ENCODE data around the gene PRH2.

Gene PRH2

GRCh38 chr12:10928746-10929286, at the start of gene PRH2:
Gene PRH2 (plus strand): TSS chr12:10929236. CDS start chr12:10929274, 38 bp downstream.
- TF ChIP-seq, protein P1, sequence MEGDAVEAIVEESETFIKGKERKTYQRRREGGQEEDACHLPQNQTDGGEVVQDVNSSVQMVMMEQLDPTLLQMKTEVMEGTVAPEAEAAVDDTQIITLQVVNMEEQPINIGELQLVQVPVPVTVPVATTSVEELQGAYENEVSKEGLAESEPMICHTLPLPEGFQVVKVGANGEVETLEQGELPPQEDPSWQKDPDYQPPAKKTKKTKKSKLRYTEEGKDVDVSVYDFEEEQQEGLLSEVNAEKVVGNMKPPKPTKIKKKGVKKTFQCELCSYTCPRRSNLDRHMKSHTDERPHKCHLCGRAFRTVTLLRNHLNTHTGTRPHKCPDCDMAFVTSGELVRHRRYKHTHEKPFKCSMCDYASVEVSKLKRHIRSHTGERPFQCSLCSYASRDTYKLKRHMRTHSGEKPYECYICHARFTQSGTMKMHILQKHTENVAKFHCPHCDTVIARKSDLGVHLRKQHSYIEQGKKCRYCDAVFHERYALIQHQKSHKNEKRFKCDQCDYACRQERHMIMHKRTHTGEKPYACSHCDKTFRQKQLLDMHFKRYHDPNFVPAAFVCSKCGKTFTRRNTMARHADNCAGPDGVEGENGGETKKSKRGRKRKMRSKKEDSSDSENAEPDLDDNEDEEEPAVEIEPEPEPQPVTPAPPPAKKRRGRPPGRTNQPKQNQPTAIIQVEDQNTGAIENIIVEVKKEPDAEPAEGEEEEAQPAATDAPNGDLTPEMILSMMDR (conservative IDR thresholded peaks at IDR 0.05) = no peak
- H3K27ac ChIP-seq = no peak within 1 kb of the TSS

DNA sequence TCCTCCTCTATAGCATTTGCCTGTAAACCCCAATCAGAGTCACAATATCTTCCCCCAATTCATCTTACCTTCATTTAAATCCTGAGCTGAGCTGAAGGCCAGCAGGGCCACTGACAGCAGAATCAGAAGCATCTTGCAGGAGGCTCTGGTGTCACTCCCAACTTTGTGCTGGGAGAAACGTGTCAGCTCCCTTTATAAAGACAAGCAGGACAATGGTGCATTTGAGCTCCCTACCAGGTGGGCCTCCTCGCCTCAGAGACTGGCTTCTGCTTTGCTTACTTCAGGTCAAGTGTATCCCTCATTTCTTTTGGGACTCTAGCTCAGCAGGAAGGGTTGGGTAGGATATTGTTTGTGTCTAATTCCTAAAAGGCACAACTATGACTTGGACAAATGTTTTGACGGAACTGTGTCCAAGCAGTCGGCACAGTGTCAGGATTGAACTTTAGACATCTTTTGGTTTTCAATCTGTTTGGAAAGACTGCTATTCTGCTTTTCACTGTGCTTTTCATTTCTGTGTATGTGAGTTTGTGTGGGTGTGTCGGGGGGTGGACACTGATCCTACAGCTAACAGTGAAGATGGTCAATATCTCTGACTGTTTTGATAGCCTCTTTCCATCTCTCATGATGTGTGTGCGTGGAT, 44.8 kb upstream of the PRH2 start, which contains the start of gene PRH1:
PRH1 (minus strand) TSS at position 170 of the 640 bp plus-strand sequence; CDS start at position 132, 38 bp downstream.
- TF ChIP-seq, protein P1 (conservative IDR thresholded peaks at IDR 0.05) = no peak
- H3K27ac ChIP-seq = no peak within 1 kb of the TSS

DNA sequence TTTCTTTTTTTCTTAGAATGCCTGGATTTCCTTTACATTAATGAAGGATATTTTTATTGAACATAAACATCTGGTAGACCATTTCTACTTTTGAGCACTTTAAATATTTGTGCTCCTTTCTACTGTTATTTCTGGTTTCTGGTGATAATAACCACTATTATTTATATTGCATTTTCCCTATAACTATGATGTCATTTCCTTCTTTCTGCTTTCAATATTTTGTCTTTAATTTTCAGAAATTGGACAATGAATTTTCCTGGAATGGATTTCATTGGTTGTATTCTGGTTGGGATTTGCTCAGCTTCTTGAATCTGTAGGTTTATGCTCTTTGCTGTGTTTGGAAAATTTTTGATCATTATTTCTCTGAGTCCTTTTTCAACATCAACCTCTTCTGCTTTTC, 39.8 kb upstream of the PRH2 start:
- no peak overlapping the region for H3K27ac ChIP-seq
- TF ChIP-seq, protein P1 (conservative IDR thresholded peaks at IDR 0.05) = no peak

DNA sequence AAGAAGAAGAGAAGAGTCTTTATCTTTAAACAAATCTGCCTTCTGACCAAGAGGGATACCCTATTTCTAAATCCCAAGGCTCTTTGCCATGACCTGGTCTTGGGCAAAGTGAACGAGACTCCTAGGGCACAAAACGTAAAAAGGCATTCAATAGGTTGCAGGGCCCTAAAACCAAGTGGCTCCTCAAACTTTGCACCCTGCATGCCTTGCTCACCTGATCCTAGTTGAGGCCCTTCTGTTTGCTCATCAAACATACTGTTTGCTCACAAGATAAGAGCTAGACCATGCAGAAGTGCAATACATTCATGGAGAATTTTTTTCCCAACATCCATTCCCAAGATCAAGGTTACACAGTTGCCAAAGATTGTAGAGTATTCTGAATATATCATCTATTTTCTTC, 37.1 kb upstream of the PRH2 start:
- no peak overlapping the region for H3K27ac ChIP-seq
- TF ChIP-seq, protein P1 (conservative IDR thresholded peaks at IDR 0.05) = no peak

DNA sequence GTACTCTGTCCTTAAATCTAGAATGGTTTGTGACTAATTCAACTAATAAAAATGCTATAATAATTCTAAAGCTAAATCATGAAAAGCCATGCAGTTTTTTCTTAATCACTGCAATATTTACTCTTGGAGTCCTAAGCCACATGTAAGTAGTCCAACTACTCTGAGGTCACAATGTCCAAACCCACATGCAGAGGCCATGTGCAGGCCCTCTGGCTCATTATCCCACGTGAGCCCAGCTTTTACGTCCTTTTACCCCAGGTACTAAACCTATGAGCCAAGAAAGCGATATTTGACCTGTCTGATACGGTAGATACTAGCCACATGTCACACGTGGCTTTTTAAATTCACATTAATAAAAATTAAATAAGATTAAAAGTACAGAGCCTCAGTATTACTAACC, 32.2 kb upstream of the PRH2 start:
- TF ChIP-seq, protein P1 (conservative IDR thresholded peaks at IDR 0.05) = no peak
- no peak overlapping the region for H3K27ac ChIP-seq

DNA sequence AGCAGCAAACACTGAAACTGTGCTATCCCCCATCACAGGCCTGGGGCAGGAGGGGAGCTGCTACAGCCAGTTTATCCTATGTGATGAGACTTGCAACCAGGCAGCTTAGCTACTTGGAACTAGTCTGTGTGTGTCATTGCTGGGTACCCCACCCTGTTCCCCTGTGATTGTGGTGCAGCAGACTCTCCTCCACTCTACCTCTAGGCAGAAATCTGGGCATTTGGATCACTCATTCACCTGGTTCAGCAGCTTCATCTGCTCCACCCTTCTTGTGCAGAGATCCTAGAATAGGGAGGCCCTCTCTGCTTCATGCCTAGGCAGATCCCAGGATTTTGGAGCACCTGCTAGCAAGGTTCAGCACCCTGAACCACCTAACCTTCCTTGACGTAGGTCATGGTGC, 28.5 kb upstream of the PRH2 start:
- TF ChIP-seq, protein P1 (conservative IDR thresholded peaks at IDR 0.05) = no peak
- H3K27ac ChIP-seq = no peak overlapping the region

GRCh38 chr12:10900972-10901371, 28.1 kb upstream of the PRH2 start:
- TF ChIP-seq, protein P1 (conservative IDR thresholded peaks at IDR 0.05) = no peak
- H3K27ac ChIP-seq = no peak overlapping the region

All from VCaP (cell line).